ENCODE measurements around the gene SPIN1.

The SPIN1 gene

GRCh38 chr9:88387552-88388202, 567 bp upstream of the SPIN1 start:
- no peak for TF ChIP-seq CTCF (IDR thresholded peaks at IDR 0.05; ENCODE audit: low read depth, low read length, missing control alignments)
- no peak for DNase-seq (ENCODE audit: low read depth)
- H3K4me3 ChIP-seq (ENCODE audit: low read depth, low read length), result peak overlapping the region; percentile 85
- in situ Hi-C loops (cut with HindIII; ENCODE audit: low sequenced_read_pairs), result no loop called here

GRCh38 chr9:88388886-88389605, 802 bp downstream of the SPIN1 start:
- in situ Hi-C loops (cut with HindIII; ENCODE audit: low sequenced_read_pairs), result no loop called here
- TF ChIP-seq CTCF (IDR thresholded peaks at IDR 0.05; ENCODE audit: low read depth, low read length, missing control alignments), result no peak
- H3K4me3 ChIP-seq (ENCODE audit: low read depth, low read length), result peak overlapping the region; percentile 85
- no peak for DNase-seq (ENCODE audit: low read depth)

GRCh38 chr9:88390371-88390990, 2.2 kb downstream of the SPIN1 start:
- TF ChIP-seq CTCF (IDR thresholded peaks at IDR 0.05; ENCODE audit: low read depth, low read length, missing control alignments), result no peak
- peak overlapping the region; percentile 85 for H3K4me3 ChIP-seq (ENCODE audit: low read depth, low read length)
- in situ Hi-C loops (cut with HindIII; ENCODE audit: low sequenced_read_pairs), result no loop called here
- no peak for DNase-seq (ENCODE audit: low read depth)

GRCh38 chr9:88391236-88391635, 3.0 kb downstream of the SPIN1 start:
- no peak for DNase-seq (ENCODE audit: low read depth)
- TF ChIP-seq CTCF (IDR thresholded peaks at IDR 0.05; ENCODE audit: low read depth, low read length, missing control alignments), result no peak
- in situ Hi-C loops (cut with HindIII; ENCODE audit: low sequenced_read_pairs), result no loop called here
- no peak overlapping the region for H3K4me3 ChIP-seq (ENCODE audit: low read depth, low read length)

- in situ Hi-C loops (cut with HindIII; ENCODE audit: low sequenced_read_pairs), result no loop called here
- no peak for TF ChIP-seq CTCF (IDR thresholded peaks at IDR 0.05; ENCODE audit: low read depth, low read length, missing control alignments)
- no peak overlapping the region for H3K4me3 ChIP-seq (ENCODE audit: low read depth, low read length)
- DNase-seq (ENCODE audit: low read depth), result no peak
Observed at GRCh38 chr9:88391921-88392320, 3.7 kb downstream of the SPIN1 start.

- no peak overlapping the region for H3K4me3 ChIP-seq (ENCODE audit: low read depth, low read length)
- no peak for DNase-seq (ENCODE audit: low read depth)
- no peak for TF ChIP-seq CTCF (IDR thresholded peaks at IDR 0.05; ENCODE audit: low read depth, low read length, missing control alignments)
- in situ Hi-C loops (cut with HindIII; ENCODE audit: low sequenced_read_pairs), result no loop called here
Observed at GRCh38 chr9:88392549-88392948, 4.3 kb downstream of the SPIN1 start.
